ENCODE results near the gene SHISAL1. TPM values are rescaled to one million over a fixed set of nuclear protein-coding genes. Genes with fewer than 3 reads are reported as not detected.

SHISAL1 gene
- total RNA-seq, 2 experiments from 2014 or later: not detected

DNA sequence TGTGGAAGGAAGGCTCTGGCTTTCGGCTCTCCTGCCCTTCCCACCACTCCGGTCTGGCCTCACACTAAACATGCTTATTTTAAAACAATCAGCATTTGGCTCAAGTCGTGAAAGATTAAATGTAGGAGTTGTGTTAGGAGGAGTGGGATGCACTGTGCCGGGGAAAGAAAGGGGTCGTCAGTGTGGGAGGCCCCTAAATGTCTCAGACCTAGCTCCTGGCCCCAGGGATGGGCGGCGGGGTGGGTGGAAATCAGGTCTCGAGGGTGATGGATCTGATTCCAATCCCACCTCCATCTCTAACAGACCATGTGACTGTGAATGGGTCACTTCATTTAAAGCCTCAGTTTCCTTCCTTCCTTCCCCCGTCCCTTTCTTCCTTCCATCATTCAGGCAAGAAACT, 6.9 kb upstream of the SHISAL1 start:
- Mint-ChIP-seq H3K27me3 (peaks cover 12% of the 10 kb centered on the region), H3K4me1 (ENCODE audit: low read depth) (no peaks in the 10 kb centered on the region), H3K27ac (no peak overlapping the region), H3K4me3 (no peak overlapping the region), H3K36me3 (ENCODE audit: low read depth) (no peaks in the 10 kb centered on the region), H3K9me3 (no peaks in the 10 kb centered on the region)
- no peak for TF ChIP-seq CTCF (IDR thresholded peaks at IDR 0.05)
- ATAC-seq (ENCODE audit: poor library complexity) (no peak), DNase-seq (no peak)
- peaks cover 0 to 6% of the 10 kb centered on the region in 2 experiments for H3K27me3 ChIP-seq (ENCODE audit: control insufficient read depth in 1 of 2, insufficient read depth in 2 of 2, low read length in 2 of 2)
- ChIA-PET CTCF (no interaction called here), POLR2A (no interaction called here)
- H3K4me1 ChIP-seq (ENCODE audit: insufficient read depth, low read length): peaks cover 6% of the 10 kb centered on the region
- intact Hi-C loops (cut with DNase I, micrococcal nuclease): no loop called here
- H3K27ac ChIP-seq (ENCODE audit: low read depth in 1 of 2, low read length in 2 of 2): no peak overlapping the region
- no peaks in the 10 kb centered on the region for H3K36me3 ChIP-seq (ENCODE audit: insufficient read depth, low read length)
- no peaks in the 10 kb centered on the region for H3K9me3 ChIP-seq (ENCODE audit: control insufficient read depth in 1 of 2, insufficient read depth in 1 of 2, low read length in 2 of 2)
- H3K4me3 ChIP-seq (ENCODE audit: low read length): no peak overlapping the region

- Histone ChIP-seq H3K27ac (ENCODE audit: low read depth in 1 of 2, low read length in 2 of 2) (no peak overlapping the region), H3K27me3 (ENCODE audit: control insufficient read depth in 1 of 2, insufficient read depth in 2 of 2, low read length in 2 of 2) (no peaks in the 10 kb centered on the region), H3K4me1 (ENCODE audit: insufficient read depth, low read length) (peaks cover 12% of the 10 kb centered on the region), H3K4me3 (ENCODE audit: low read length) (no peak overlapping the region), H3K36me3 (ENCODE audit: insufficient read depth, low read length) (no peaks in the 10 kb centered on the region), H3K9me3 (ENCODE audit: control insufficient read depth in 1 of 2, insufficient read depth in 1 of 2, low read length in 2 of 2) (no peaks in the 10 kb centered on the region)
- Mint-ChIP-seq H3K4me3 (no peak overlapping the region), H3K4me1 (ENCODE audit: low read depth) (no peaks in the 10 kb centered on the region), H3K27me3 (peaks cover 3% of the 10 kb centered on the region), H3K36me3 (ENCODE audit: low read depth) (no peaks in the 10 kb centered on the region), H3K9me3 (no peaks in the 10 kb centered on the region), H3K27ac (no peak overlapping the region)
- ATAC-seq (ENCODE audit: poor library complexity) (no peak), DNase-seq (no peak)
- TF ChIP-seq CTCF (IDR thresholded peaks at IDR 0.05): no peak
- ChIA-PET POLR2A (no interaction called here), CTCF (no interaction called here)
- intact Hi-C loops (cut with DNase I, micrococcal nuclease): no loop called here
Observed at GRCh38 chr22:44318751-44319150, 6.0 kb upstream of the SHISAL1 start.

GRCh38 chr22:44317886-44318637, 5.3 kb upstream of the SHISAL1 start:
- no peak for ATAC-seq (ENCODE audit: poor library complexity)

More at GRCh38 chr22:44317886-44318637, 5.3 kb upstream of the SHISAL1 start:
- intact Hi-C loops (cut with DNase I, micrococcal nuclease): no loop called here
- ChIA-PET POLR2A (no interaction called here), CTCF (no interaction called here)
- no peak overlapping the region for H3K4me3 ChIP-seq (ENCODE audit: low read length)
- TF ChIP-seq CTCF (IDR thresholded peaks at IDR 0.05): no peak
- Mint-ChIP-seq H3K4me3 (no peak overlapping the region), H3K27me3 (no peaks in the 10 kb centered on the region), H3K9me3 (no peaks in the 10 kb centered on the region), H3K36me3 (ENCODE audit: low read depth) (no peaks in the 10 kb centered on the region), H3K4me1 (ENCODE audit: low read depth) (no peaks in the 10 kb centered on the region), H3K27ac (no peak overlapping the region)
- no peak overlapping the region for H3K27ac ChIP-seq (ENCODE audit: low read depth in 1 of 2, low read length in 2 of 2)
- H3K4me1 ChIP-seq (ENCODE audit: insufficient read depth, low read length): peaks cover 12% of the 10 kb centered on the region
- DNase-seq: no peak
- H3K9me3 ChIP-seq (ENCODE audit: control insufficient read depth in 1 of 2, insufficient read depth in 1 of 2, low read length in 2 of 2): no peaks in the 10 kb centered on the region
- H3K36me3 ChIP-seq (ENCODE audit: insufficient read depth, low read length): no peaks in the 10 kb centered on the region
- no peaks in the 10 kb centered on the region for H3K27me3 ChIP-seq (ENCODE audit: control insufficient read depth in 1 of 2, insufficient read depth in 2 of 2, low read length in 2 of 2)
